Measurements from ENCODE around the gene RESF1.

The RESF1 gene

DNA sequence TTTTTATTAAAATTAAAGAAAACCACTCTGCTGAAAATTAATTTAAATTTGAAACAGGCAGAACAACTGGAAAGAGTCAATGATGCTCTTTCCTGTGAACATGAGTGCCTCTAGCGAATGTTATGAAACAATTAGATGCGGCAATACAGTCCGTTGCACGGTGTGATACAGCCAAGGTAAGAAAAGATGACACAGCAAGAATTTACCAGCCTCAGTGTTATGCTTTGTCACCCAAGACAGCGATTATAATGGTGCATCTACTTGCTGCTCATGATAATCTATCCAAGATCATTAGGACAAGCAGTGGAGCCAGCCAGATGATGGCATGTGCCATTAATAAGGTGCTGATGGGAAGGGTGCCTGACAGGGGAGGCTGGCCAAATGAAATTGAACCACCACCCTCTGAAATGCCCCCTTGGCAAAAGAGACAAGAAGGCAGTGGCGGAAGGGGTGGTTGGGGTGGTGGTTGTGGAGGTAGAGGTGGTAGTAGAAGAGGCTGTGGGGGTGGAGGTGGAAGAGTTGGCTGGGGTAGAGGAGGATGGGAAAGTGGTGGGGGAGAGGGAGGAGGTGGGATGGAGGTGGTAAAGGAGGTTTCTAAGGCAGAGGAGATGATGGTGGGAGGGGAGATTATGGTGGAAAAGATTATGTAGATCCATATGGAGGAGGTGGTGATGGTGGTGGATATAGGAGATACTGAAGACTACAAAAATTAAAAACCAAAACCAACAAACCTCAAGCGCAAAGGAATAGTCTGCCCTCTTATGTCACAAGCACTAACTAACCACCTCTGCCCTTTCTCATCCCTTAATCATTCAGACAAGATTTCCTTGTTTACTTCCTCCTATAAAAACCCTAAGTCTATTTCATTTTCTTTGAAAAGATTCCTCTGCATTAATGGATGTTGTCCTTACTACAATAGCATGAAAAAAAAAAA lies 4.0 kb upstream of the RESF1 start:
- Histone ChIP-seq H3K36me3 (no peaks in the 10 kb centered on the region), H3K9me3 (ENCODE audit: severe bottlenecking) (no peaks in the 10 kb centered on the region), H3K4me3 (ENCODE audit: low read depth, low read length) (no peak overlapping the region), H3K27ac (no peak overlapping the region), H3K27me3 (ENCODE audit: insufficient read depth, low read depth, severe bottlenecking) (no peaks in the 10 kb centered on the region)
- no peak for TF ChIP-seq CTCF (IDR thresholded peaks at IDR 0.05; ENCODE audit: low read depth, low read length)
- no peak for DNase-seq

GRCh38 chr12:31958569-31959160 lies 550 bp upstream of the RESF1 start:
- no peak for DNase-seq
- peak overlapping the region; percentile 68 for H3K4me3 ChIP-seq (ENCODE audit: low read depth, low read length)
- H3K9me3 ChIP-seq (ENCODE audit: severe bottlenecking), result no peaks in the 10 kb centered on the region
- H3K27ac ChIP-seq, result peak overlapping the region; percentile 81
- no peaks in the 10 kb centered on the region for H3K27me3 ChIP-seq (ENCODE audit: insufficient read depth, low read depth, severe bottlenecking)
- TF ChIP-seq CTCF (IDR thresholded peaks at IDR 0.05; ENCODE audit: low read depth, low read length), result no peak
- peaks cover 6% of the 10 kb centered on the region for H3K36me3 ChIP-seq

DNA sequence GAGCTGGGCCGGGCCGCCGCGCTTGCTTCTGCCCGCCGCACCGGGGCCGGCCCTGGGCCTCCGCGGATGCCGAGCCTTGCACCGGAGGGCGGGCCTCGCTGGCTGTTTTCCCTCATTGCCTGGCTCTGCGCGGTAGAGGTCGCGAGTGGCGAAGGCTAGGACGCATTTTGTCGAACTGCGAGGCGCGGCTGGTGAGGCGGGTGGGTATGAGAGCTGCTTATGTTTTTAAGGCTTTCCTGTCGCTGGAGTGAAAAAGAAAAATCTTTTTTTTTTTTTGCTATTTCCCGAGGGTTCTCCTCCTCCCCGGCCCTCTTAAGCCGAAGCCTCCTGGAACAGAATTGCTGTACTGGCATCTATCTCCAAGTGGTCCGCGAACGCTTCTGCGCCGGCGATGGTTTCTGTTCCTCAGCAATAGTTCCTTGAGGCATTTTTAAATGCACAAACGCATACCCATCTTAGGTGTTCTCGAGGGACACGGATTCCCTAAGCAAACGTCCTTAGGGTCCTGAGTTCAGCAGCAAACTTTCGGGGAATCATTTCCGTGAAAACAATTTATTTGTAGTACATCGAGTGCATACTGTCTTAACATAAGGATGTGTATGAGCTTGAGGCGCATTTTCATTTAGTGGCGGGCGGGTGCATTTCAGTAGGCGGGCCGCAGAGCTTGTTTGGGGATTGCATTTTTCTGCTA lies 631 bp downstream of the RESF1 start:
- peak overlapping the region; percentile 81 for H3K27ac ChIP-seq
- DNase-seq, result peak; percentile 61

GRCh38 chr12:31961137-31961536 lies 1.9 kb downstream of the RESF1 start:
- Histone ChIP-seq H3K27ac (no peak overlapping the region), H3K9me3 (ENCODE audit: severe bottlenecking) (peaks cover 2% of the 10 kb centered on the region), H3K4me3 (ENCODE audit: low read depth, low read length) (no peak overlapping the region), H3K27me3 (ENCODE audit: insufficient read depth, low read depth, severe bottlenecking) (no peaks in the 10 kb centered on the region), H3K36me3 (peaks cover 9% of the 10 kb centered on the region)
- DNase-seq, result no peak
- TF ChIP-seq CTCF (IDR thresholded peaks at IDR 0.05; ENCODE audit: low read depth, low read length), result no peak

More for the DNA sequence above, 631 bp downstream of the RESF1 start:
- peak overlapping the region; percentile 68 for H3K4me3 ChIP-seq (ENCODE audit: low read depth, low read length)
- TF ChIP-seq CTCF (IDR thresholded peaks at IDR 0.05; ENCODE audit: low read depth, low read length), result peak; percentile 23; the same call in 1 of the 2 replicates
- H3K27me3 ChIP-seq (ENCODE audit: insufficient read depth, low read depth, severe bottlenecking), result no peaks in the 10 kb centered on the region
- peaks cover 2% of the 10 kb centered on the region for H3K9me3 ChIP-seq (ENCODE audit: severe bottlenecking)
- H3K36me3 ChIP-seq, result peaks cover 9% of the 10 kb centered on the region

DNA sequence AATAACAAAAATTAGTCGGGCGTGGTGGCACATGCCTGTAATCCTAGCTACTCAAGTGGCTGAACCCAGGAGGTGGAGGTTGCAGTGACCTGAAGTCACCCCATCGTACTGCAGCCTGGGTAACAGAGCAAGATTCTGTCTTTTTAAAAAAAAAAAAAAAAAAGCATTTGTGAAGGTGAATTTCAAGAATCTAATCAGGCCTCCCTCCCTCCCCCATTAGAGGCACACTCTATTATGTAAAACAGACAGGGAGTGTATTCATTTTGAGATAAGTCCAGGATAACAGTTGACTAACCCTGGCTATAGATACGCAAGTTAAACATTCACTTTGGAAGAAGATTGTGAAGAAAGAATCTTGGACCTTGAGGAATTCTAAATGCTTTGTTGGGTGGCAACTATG lies 2.9 kb downstream of the RESF1 start:
- no peak overlapping the region for H3K27ac ChIP-seq
- TF ChIP-seq CTCF (IDR thresholded peaks at IDR 0.05; ENCODE audit: low read depth, low read length), result no peak
- no peaks in the 10 kb centered on the region for H3K27me3 ChIP-seq (ENCODE audit: insufficient read depth, low read depth, severe bottlenecking)
- DNase-seq, result no peak
- no peak overlapping the region for H3K4me3 ChIP-seq (ENCODE audit: low read depth, low read length)
- H3K9me3 ChIP-seq (ENCODE audit: severe bottlenecking), result peaks cover 2% of the 10 kb centered on the region
- peaks cover 9% of the 10 kb centered on the region for H3K36me3 ChIP-seq

Data from WERI-Rb-1 (cell line).